Right atrium auricular region (tissue), 2 donors: ENCODE data around the gene NOSTRIN. TPM values are rescaled to one million over a fixed set of nuclear protein-coding genes. Genes with fewer than 3 reads are reported as not detected.

Experiments
- DNase-seq: peaks from one replicate; pipeline ENCODE4 v3.0.0-alpha.2; 2019; ENCODE audit warnings: low spot score
- H3K27ac ChIP-seq, 2 donors: fragments of 200-600 bp; sonication (generic); 1 replicate in 1 of 2; 2 replicates in 1 of 2; pipeline ENCODE4 v1.5.1; 2016 to 2019
- H3K27me3 ChIP-seq, 2 donors: fragments of 200-600 bp; sonication (generic); one replicate each; pipeline versions ENCODE4 v1.5.1 to v1.6.0; 2017 to 2019
- H3K36me3 ChIP-seq: fragments of 200-600 bp; sonication (generic); one replicate; pipeline ENCODE4 v1.5.1; 2016
- H3K4me1 ChIP-seq, 2 donors: fragments of 200-600 bp; sonication (generic); one replicate each; pipeline versions ENCODE4 v1.5.1 to v1.6.0; 2017 to 2019
- H3K4me3 ChIP-seq, 2 donors: fragments of 200-600 bp; sonication (generic); 1 replicate in 1 of 2; 2 replicates in 1 of 2; pipeline ENCODE4 v1.5.1; 2017 to 2019; ENCODE audit warnings: mild to moderate bottlenecking in 1 of 2, moderate library complexity in 1 of 2
- H3K9me3 ChIP-seq, 2 donors: fragments of 200-600 bp; sonication (generic); one replicate each; pipeline ENCODE4 v1.5.1; 2019
- total RNA-seq, 2 donors: library from RNA; depleted of rRNA; stranded (reverse); fragments of >200 nt; gene quantifications; one replicate each; pipeline ENCODE4 v1.1.0, GENCODE V29; 2016
- TF ChIP-seq, protein P1 (sequence below), 2 donors: fragments of 200-600 bp; sonication (generic); IDR thresholded peaks; one replicate each; pipeline ENCODE4 v1.5.1; 2019; ENCODE audit warnings: antibody characterized with exemption in 2 of 2

The NOSTRIN gene
- total RNA-seq, 2 donors from 2014 or later: 30.6 to 34.3 TPM

DNA sequence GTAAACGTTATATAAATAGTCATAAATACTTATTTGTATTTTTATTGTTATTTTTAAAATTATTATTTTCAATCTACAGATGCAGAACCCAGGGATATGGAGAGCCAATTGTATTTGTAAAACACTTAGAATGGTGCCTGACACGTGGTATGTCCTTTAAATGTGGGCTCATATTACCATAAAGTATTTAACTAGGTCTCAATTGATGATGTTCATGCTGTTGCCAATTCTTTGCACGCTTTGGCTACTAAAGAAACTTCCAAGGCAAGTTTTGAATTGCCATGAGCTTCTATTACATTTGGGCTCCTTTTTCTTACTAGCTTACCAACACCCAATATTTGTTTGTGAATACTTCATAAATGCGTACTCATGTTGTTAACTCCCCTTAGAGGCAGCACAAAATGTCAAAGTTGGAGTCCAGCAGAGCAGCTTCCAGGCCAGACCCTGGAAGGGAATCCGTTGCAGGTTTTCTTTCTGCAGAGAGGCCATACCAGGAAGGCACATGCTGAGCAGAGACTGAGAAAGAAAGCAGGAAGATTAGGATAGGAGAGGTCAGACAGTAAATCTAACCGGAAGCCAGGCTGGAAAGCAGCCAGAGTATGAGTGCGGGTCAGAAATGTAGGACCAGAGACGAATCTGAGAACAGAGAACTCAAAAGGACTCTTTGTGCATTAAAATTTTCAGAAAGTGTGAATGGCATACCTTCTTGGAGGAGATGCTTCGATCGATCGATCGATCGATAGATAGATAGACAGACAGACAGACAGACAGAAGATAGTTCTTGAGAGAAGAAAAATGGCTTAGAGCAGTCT lies 4.2 kb upstream of the NOSTRIN start:
- Histone ChIP-seq H3K9me3 (no peaks in the 10 kb centered on the region), H3K27me3 (no peaks in the 10 kb centered on the region), H3K4me3 (no peak overlapping the region), H3K4me1 (peaks cover 0 to 26% of the 10 kb centered on the region in 2 donors), H3K27ac (no peak overlapping the region), H3K36me3 (no peaks in the 10 kb centered on the region)
- TF ChIP-seq, protein P1, sequence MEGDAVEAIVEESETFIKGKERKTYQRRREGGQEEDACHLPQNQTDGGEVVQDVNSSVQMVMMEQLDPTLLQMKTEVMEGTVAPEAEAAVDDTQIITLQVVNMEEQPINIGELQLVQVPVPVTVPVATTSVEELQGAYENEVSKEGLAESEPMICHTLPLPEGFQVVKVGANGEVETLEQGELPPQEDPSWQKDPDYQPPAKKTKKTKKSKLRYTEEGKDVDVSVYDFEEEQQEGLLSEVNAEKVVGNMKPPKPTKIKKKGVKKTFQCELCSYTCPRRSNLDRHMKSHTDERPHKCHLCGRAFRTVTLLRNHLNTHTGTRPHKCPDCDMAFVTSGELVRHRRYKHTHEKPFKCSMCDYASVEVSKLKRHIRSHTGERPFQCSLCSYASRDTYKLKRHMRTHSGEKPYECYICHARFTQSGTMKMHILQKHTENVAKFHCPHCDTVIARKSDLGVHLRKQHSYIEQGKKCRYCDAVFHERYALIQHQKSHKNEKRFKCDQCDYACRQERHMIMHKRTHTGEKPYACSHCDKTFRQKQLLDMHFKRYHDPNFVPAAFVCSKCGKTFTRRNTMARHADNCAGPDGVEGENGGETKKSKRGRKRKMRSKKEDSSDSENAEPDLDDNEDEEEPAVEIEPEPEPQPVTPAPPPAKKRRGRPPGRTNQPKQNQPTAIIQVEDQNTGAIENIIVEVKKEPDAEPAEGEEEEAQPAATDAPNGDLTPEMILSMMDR (IDR thresholded peaks at IDR 0.05): no peak
- DNase-seq: no peak

DNA sequence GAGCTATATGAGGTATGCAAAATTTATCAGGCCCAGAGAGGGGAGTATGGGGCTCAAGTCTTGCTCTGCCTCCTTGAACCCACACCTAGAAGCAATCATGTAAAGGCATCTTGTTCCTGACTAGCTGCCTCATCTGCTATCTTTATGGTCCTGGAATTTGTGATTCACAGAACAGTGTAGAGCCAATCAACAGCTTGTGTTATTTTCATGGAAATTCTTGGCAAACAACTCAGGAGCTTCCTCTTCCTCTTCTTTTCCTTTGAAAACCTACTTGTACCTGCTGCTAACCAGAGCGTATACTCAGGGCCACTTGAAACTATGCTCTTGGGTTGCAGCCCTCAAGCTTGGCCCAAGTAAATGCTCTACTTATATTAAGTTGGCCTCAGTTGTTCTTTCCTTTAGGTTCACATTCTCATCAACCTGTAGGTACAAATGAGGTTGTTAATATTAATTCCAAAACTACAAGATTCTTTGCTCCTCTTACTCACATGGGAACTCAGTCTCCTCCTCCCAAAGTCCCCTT lies 3.5 kb upstream of the NOSTRIN start:
- Histone ChIP-seq H3K4me1 (peaks cover 0 to 26% of the 10 kb centered on the region in 2 donors), H3K27me3 (no peaks in the 10 kb centered on the region), H3K27ac (no peak overlapping the region), H3K36me3 (no peaks in the 10 kb centered on the region), H3K9me3 (no peaks in the 10 kb centered on the region), H3K4me3 (no peak overlapping the region)
- DNase-seq: no peak
- TF ChIP-seq, protein P1 (IDR thresholded peaks at IDR 0.05): no peak

DNA sequence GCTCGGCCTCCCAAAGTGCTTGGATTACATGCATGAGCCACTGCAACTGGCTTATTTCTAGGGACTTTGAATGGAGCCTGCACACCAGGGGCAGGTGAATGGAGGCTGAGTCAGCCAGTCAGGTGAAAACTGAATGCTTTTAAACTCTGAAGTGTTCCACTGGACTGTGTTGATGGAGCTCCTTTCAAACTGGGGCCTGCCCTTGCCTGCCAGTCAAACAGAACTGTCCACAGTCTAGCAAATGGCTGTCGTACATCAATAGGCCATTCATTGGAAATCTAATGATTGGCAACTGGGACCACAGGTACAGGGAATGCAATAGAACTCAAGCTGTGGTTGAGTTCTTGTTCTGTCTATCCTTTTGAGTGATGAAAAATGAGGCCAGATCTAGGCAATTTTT lies 966 bp upstream of the NOSTRIN start:
- H3K27ac ChIP-seq: peak overlapping the region; percentile 42 to 66
- DNase-seq: no peak
- no peaks in the 10 kb centered on the region for H3K27me3 ChIP-seq
- no peak overlapping the region for H3K4me3 ChIP-seq
- H3K4me1 ChIP-seq: peaks cover 0 to 23% of the 10 kb centered on the region in 2 donors
- H3K9me3 ChIP-seq: no peaks in the 10 kb centered on the region
- H3K36me3 ChIP-seq: no peaks in the 10 kb centered on the region
- TF ChIP-seq, protein P1 (IDR thresholded peaks at IDR 0.05): no peak

DNA sequence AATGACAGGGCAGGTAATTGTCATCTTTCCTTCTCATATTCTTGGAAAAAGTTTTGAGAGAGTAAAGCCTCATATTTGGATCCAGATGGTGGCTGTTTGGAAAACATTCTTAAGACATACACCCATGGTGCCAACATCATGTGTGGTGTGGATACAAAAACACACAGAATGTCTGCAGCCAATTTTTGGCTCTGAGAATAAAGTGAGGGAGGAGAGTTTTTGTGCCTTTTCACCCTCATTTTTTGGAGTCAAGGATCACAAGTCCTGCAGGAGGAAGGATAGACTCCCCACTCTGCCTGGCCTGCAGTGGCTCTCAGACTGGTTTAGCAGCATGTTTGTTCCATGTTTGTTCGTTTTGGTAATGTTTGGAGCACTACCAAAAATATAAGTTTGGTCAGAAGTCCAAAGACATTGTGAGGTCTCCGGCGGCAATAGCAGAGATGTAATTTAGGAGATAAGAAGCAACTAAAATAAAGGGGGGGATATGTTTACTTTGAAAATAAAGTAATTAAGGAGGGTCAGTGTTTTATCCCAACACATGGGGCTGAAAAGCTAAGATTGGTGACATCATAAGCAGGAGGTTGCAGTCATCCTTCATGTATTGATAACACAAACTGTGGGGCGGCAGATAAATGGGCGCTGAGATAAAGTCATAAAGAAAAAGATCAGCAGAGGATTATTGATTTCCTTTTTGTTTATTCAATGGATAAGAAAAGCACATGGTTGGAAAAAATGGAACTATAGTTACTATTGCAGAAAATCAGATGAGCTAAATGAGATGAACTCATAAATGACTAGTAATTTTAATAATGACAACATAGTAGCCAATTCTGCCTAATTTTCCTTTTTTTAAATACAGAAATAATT lies 655 bp downstream of the NOSTRIN start:
- H3K36me3 ChIP-seq: no peaks in the 10 kb centered on the region
- DNase-seq: no peak
- peaks cover 0 to 23% of the 10 kb centered on the region in 2 donors for H3K4me1 ChIP-seq
- H3K4me3 ChIP-seq: peak overlapping the region; percentile 30 to 34
- no peaks in the 10 kb centered on the region for H3K9me3 ChIP-seq
- TF ChIP-seq, protein P1 (IDR thresholded peaks at IDR 0.05): no peak
- no peaks in the 10 kb centered on the region for H3K27me3 ChIP-seq
- peak overlapping the region; percentile 29 to 66 for H3K27ac ChIP-seq

DNA sequence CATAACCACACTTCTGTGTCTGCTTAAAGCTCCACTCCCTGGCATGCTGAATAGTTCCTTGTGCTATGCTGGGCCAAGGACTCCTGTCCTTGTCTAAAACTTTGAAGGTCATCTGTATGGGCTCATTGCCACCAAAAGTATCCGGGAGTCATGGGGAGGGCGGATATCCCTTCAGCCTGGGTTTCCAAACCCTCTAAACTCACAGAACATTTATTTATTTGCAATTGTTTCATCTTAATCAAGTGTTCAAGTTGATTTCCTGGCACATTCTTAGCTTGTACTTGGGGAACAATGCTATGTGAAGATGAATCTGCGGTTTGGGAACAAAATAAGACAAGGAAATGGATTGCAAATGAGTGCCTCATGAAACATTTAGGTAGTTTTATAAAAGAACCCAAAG lies 1.8 kb downstream of the NOSTRIN start:
- TF ChIP-seq, protein P1 (IDR thresholded peaks at IDR 0.05): no peak
- no peaks in the 10 kb centered on the region for H3K36me3 ChIP-seq
- H3K4me3 ChIP-seq: peak overlapping the region in 1 of 2 donors; percentile 34
- DNase-seq: no peak
- H3K27me3 ChIP-seq: no peaks in the 10 kb centered on the region
- H3K27ac ChIP-seq: peak overlapping the region in 1 of 2 donors; percentile 66
- H3K4me1 ChIP-seq: peaks cover 0 to 14% of the 10 kb centered on the region in 2 donors
- H3K9me3 ChIP-seq: no peaks in the 10 kb centered on the region
